HG03558 (cell line): ENCODE data around the gene LAMP5.

Experiments
- ATAC-seq: cut with Tn5 transposase; IDR thresholded peaks from one replicate; pipeline ENCODE4 v1.9.1; 2021; ENCODE audit warnings: moderate number of reproducible peaks; ENCODE audit not compliant: unreplicated experiment; ENCODE audit errors: extremely low read depth

Gene LAMP5

GRCh38 chr20:9499126-9499899 lies 15.1 kb upstream of the LAMP5 start:
- no peak for ATAC-seq

- ATAC-seq = no peak
Observed at GRCh38 chr20:9500121-9500520, 14.3 kb upstream of the LAMP5 start.

- ATAC-seq = no peak
Observed at GRCh38 chr20:9501473-9501872, 12.9 kb upstream of the LAMP5 start.

- no peak for ATAC-seq
Observed at GRCh38 chr20:9503526-9504245, 10.7 kb upstream of the LAMP5 start.

- no peak for ATAC-seq
Observed at GRCh38 chr20:9506280-9506821, 8.0 kb upstream of the LAMP5 start.

GRCh38 chr20:9506964-9507369 lies 7.4 kb upstream of the LAMP5 start:
- no peak for ATAC-seq

GRCh38 chr20:9507544-9508239 lies 6.7 kb upstream of the LAMP5 start:
- ATAC-seq = no peak

GRCh38 chr20:9508240-9508661 lies 6.1 kb upstream of the LAMP5 start:
- no peak for ATAC-seq

- no peak for ATAC-seq
Observed at GRCh38 chr20:9508696-9509178, 5.7 kb upstream of the LAMP5 start.

GRCh38 chr20:9509246-9509645 lies 5.1 kb upstream of the LAMP5 start:
- no peak for ATAC-seq

GRCh38 chr20:9510911-9511310 lies 3.5 kb upstream of the LAMP5 start:
- no peak for ATAC-seq

- no peak for ATAC-seq
Observed at GRCh38 chr20:9514072-9514460, 324 bp upstream of the LAMP5 start.

GRCh38 chr20:9515214-9515585 lies 810 bp downstream of the LAMP5 start:
- no peak for ATAC-seq

GRCh38 chr20:9515741-9516233 lies 1.4 kb downstream of the LAMP5 start:
- no peak for ATAC-seq

GRCh38 chr20:9516234-9516871 lies 2.0 kb downstream of the LAMP5 start:
- no peak for ATAC-seq

GRCh38 chr20:9517297-9518162 lies 3.1 kb downstream of the LAMP5 start:
- ATAC-seq = no peak

GRCh38 chr20:9518576-9519175 lies 4.3 kb downstream of the LAMP5 start:
- no peak for ATAC-seq

GRCh38 chr20:9520086-9520485 lies 5.7 kb downstream of the LAMP5 start:
- no peak for ATAC-seq

GRCh38 chr20:9523636-9524035 lies 9.2 kb downstream of the LAMP5 start:
- no peak for ATAC-seq
